ENCODE results near the gene MMRN1.

MMRN1 gene

GRCh38 chr4:89894649-89895550, at the start of gene MMRN1:
Gene MMRN1, plus strand, starts transcription at chr4:89894854. Its CDS starts 118 bp downstream, at chr4:89894972.
- no peak for DNase-seq (ENCODE audit: low read depth in 3 of 3, low spot score in 1 of 3)

GRCh38 chr4:89847571-89848325, 46.9 kb upstream of the MMRN1 start:
- DNase-seq (ENCODE audit: low read depth in 3 of 3, low spot score in 1 of 3) = no peak

- no peak for DNase-seq (ENCODE audit: low read depth in 3 of 3, low spot score in 1 of 3)
Observed at GRCh38 chr4:89855236-89855635, 39.4 kb upstream of the MMRN1 start.

GRCh38 chr4:89860971-89861370, 33.7 kb upstream of the MMRN1 start:
- DNase-seq (ENCODE audit: low read depth in 3 of 3, low spot score in 1 of 3) = no peak

GRCh38 chr4:89863533-89863932, 31.1 kb upstream of the MMRN1 start:
- no peak for DNase-seq (ENCODE audit: low read depth in 3 of 3, low spot score in 1 of 3)

- DNase-seq (ENCODE audit: low read depth in 3 of 3, low spot score in 1 of 3) = no peak
Observed at GRCh38 chr4:89868276-89868675, 26.4 kb upstream of the MMRN1 start.

- DNase-seq (ENCODE audit: low read depth in 3 of 3, low spot score in 1 of 3) = no peak
Observed at GRCh38 chr4:89868999-89869589, 25.6 kb upstream of the MMRN1 start.

GRCh38 chr4:89871211-89871610, 23.4 kb upstream of the MMRN1 start:
- no peak for DNase-seq (ENCODE audit: low read depth in 3 of 3, low spot score in 1 of 3)

GRCh38 chr4:89876548-89876947, 18.1 kb upstream of the MMRN1 start:
- DNase-seq (ENCODE audit: low read depth in 3 of 3, low spot score in 1 of 3) = no peak

- no peak for DNase-seq (ENCODE audit: low read depth in 3 of 3, low spot score in 1 of 3)
Observed at GRCh38 chr4:89878611-89879010, 16.0 kb upstream of the MMRN1 start.

GRCh38 chr4:89879215-89879614, 15.4 kb upstream of the MMRN1 start:
- DNase-seq (ENCODE audit: low read depth in 3 of 3, low spot score in 1 of 3) = no peak

GRCh38 chr4:89889289-89889688, 5.4 kb upstream of the MMRN1 start:
- no peak for DNase-seq (ENCODE audit: low read depth in 3 of 3, low spot score in 1 of 3)

GRCh38 chr4:89897867-89898266, 3.2 kb downstream of the MMRN1 start:
- no peak for DNase-seq (ENCODE audit: low read depth in 3 of 3, low spot score in 1 of 3)

- no peak for DNase-seq (ENCODE audit: low read depth in 3 of 3, low spot score in 1 of 3)
Observed at GRCh38 chr4:89898304-89898716, 3.7 kb downstream of the MMRN1 start.

- no peak for DNase-seq (ENCODE audit: low read depth in 3 of 3, low spot score in 1 of 3)
Observed at GRCh38 chr4:89899152-89899551, 4.5 kb downstream of the MMRN1 start.

- DNase-seq (ENCODE audit: low read depth in 3 of 3, low spot score in 1 of 3) = no peak
Observed at GRCh38 chr4:89899854-89900253, 5.2 kb downstream of the MMRN1 start.

- DNase-seq (ENCODE audit: low read depth in 3 of 3, low spot score in 1 of 3) = peak in 1 of 3 donors; percentile 18
Observed at GRCh38 chr4:89901808-89902431, 7.3 kb downstream of the MMRN1 start.

- no peak for DNase-seq (ENCODE audit: low read depth in 3 of 3, low spot score in 1 of 3)
Observed at GRCh38 chr4:89904524-89904923, 9.9 kb downstream of the MMRN1 start.

GRCh38 chr4:89906316-89906715, 11.7 kb downstream of the MMRN1 start:
- DNase-seq (ENCODE audit: low read depth in 3 of 3, low spot score in 1 of 3) = no peak

- no peak for DNase-seq (ENCODE audit: low read depth in 3 of 3, low spot score in 1 of 3)
Observed at GRCh38 chr4:89906777-89907521, 12.3 kb downstream of the MMRN1 start.

GRCh38 chr4:89909889-89910288, 15.2 kb downstream of the MMRN1 start:
- DNase-seq (ENCODE audit: low read depth in 3 of 3, low spot score in 1 of 3) = no peak
